AG04450 (cell line): ENCODE results near the gene EEF1E1. TPM values are rescaled to one million over a fixed set of nuclear protein-coding genes. Genes with fewer than 3 reads are reported as not detected.

ENCODE experiments used
- CTCF ChIA-PET: fragments of 300-600, 350-600 bp; formaldehyde crosslinking; extraction: SDS; loops from one replicate; lab custom pipeline; 2022; ENCODE audit warnings: antibody characterized with exemption, inconsistent platforms; lab: Charles Lee
- POLR2A ChIA-PET: fragments of 350-600 bp; formaldehyde crosslinking; extraction: SDS; loops from one replicate; lab custom pipeline; 2021; ENCODE audit warnings: antibody characterized with exemption, inconsistent platforms; lab: Yijun Ruan, JAX
- DNase-seq: peaks from one replicate; pipeline ENCODE4 v3.0.0-alpha.2; 2011; ENCODE audit warnings: low read depth, low spot score
- H3K27ac ChIP-seq: one replicate; pipeline ENCODE4 v1.5.1; 2012; ENCODE audit warnings: low read depth, low read length, control low read depth
- H3K27me3 ChIP-seq: one replicate; pipeline ENCODE4 v1.6.0; 2012; ENCODE audit warnings: low read length; ENCODE audit not compliant: control insufficient read depth, insufficient read depth
- H3K4me3 ChIP-seq: 2 replicates; pipeline ENCODE4 v1.5.1; 2011; ENCODE audit warnings: mild to moderate bottlenecking, low read depth, low read length, control low read depth
- H3K9me3 ChIP-seq: 2 replicates; pipeline ENCODE4 v1.5.1; 2012; ENCODE audit warnings: low read length; ENCODE audit not compliant: control insufficient read depth, insufficient read depth
- polyA plus RNA-seq: library from polyadenylated mRNA; depleted of rRNA; stranded (reverse); fragments of >200 nt; gene quantifications from 2 replicates; pipeline ENCODE4 v1.2.3, GENCODE V29; 2011
- TF ChIP-seq, protein P1 (sequence below): IDR thresholded peaks from 2 replicates; pipeline ENCODE4 v1.5.1; 2011; ENCODE audit warnings: low read depth, low read length, control low read depth, inconsistent platforms

EEF1E1 gene
- polyA plus RNA-seq, 1 experiment, result 65.1 TPM

DNA sequence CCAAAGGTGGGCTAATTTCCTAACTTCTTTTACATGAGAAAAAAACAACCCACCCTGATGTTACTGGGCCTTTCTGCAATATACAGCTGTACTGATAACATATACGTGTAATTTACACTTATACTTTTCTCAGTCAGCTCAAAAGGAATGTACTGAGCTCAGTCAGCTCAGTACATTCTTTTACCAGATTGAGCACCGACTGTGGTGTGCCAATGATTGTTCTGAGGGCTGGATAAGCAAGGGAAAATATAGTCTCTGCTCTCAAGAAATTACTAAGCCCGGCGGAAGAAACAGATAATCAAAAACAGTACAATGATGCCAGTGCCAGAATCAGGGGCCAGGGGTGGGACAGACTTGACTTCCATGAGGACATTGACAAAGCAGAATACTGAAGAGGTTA lies 28.1 kb downstream of the EEF1E1 start:
- ChIA-PET POLR2A (no interaction called here), CTCF (interaction anchor here (0.9 kb wide), 1 partner anchor 10 kb away, joined by 3 read pairs; no protein-coding TSS in a partner anchor)
- H3K9me3 ChIP-seq, result no peaks in the 10 kb centered on the region
- TF ChIP-seq, protein P1, sequence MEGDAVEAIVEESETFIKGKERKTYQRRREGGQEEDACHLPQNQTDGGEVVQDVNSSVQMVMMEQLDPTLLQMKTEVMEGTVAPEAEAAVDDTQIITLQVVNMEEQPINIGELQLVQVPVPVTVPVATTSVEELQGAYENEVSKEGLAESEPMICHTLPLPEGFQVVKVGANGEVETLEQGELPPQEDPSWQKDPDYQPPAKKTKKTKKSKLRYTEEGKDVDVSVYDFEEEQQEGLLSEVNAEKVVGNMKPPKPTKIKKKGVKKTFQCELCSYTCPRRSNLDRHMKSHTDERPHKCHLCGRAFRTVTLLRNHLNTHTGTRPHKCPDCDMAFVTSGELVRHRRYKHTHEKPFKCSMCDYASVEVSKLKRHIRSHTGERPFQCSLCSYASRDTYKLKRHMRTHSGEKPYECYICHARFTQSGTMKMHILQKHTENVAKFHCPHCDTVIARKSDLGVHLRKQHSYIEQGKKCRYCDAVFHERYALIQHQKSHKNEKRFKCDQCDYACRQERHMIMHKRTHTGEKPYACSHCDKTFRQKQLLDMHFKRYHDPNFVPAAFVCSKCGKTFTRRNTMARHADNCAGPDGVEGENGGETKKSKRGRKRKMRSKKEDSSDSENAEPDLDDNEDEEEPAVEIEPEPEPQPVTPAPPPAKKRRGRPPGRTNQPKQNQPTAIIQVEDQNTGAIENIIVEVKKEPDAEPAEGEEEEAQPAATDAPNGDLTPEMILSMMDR, result no peak
- H3K27me3 ChIP-seq, result no peaks in the 10 kb centered on the region
- H3K4me3 ChIP-seq, result no peak overlapping the region
- no peak for DNase-seq
- H3K27ac ChIP-seq, result no peak overlapping the region

DNA sequence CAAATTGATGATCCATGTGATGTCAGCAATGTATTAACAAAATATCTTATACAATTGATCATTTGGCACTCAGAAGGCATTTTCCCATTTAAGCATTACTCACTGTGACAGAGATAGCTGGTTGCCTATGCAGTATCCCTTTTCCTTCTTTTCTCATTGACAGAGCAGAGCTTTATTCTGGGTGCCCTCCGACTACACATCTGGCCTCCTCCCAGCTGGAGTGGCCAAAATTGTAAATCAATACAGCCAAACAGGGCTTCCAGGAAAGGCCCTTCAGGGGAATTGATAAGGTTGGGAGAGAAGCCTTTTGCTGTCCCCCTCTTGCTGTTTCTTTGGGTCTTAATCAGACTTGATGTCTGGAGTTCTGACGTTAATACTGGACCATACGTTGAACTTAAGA lies 28.6 kb downstream of the EEF1E1 start:
- ChIA-PET POLR2A (no interaction called here), CTCF (interaction anchor here (0.9 kb wide), 1 partner anchor 9 kb away, joined by 3 read pairs; no protein-coding TSS in a partner anchor)
- Histone ChIP-seq H3K9me3 (no peaks in the 10 kb centered on the region), H3K27me3 (no peaks in the 10 kb centered on the region), H3K4me3 (no peak overlapping the region), H3K27ac (no peak overlapping the region)
- TF ChIP-seq, protein P1, result no peak
- DNase-seq, result no peak

DNA sequence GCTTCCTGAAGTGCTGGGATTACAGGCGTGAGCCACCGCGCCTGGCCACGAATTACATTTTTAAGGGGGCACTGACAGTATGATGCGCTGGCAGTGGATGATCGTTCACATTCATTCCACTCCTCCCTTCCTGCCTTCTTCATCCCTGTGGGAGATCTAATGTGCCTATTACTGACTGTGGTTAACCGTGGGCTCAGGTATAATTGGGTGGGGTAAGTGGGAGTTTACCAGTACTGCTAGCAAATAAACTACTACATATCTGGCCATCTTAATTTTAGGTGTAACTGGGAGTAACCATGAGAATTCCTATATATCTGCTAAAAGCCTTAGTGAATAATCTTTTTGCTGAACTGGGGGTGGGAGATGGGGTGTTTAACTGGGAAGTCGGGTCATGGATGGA lies 31.6 kb downstream of the EEF1E1 start:
- Histone ChIP-seq H3K27ac (no peak overlapping the region), H3K4me3 (no peak overlapping the region), H3K9me3 (no peaks in the 10 kb centered on the region), H3K27me3 (no peaks in the 10 kb centered on the region)
- POLR2A ChIA-PET, result no interaction called here
- TF ChIP-seq, protein P1, result no peak
- no peak for DNase-seq
- CTCF ChIA-PET, result interaction anchor here (1.4 kb wide), 1 partner anchor 348 kb away, joined by 4 read pairs; no protein-coding TSS in a partner anchor

DNA sequence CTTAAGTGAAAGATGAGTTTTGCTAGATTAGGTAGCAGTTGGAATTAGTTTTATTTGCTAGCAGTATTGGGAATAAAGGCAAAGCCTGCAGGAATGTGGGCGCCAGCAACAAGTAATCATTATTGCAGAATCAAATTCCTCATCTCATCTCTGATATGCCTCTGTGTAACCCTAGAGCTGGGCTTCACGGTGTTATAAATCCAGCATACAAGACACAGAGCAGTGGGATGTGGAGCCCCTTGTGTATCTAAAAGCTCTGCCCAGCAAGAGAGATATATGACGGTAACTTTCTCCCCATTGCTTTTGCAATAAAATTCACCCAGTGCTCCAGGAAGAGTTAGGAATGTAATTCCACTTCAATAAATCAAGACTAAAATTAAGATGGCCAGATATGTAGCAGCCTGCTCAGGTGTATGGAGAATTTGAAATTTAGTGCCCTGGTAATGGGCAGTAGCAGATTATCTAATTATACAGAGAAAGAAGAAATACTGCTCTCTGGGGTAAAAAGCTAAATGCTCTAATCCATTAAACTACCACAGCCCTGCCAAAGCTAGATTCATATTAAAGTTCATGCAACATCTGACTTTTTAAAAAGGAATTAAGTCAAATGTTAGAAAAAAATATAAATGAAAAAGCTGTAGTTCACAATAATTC lies 32.6 kb downstream of the EEF1E1 start:
- ChIA-PET POLR2A (no interaction called here), CTCF (interaction anchor here (1.4 kb wide), 1 partner anchor 347 kb away, joined by 4 read pairs; no protein-coding TSS in a partner anchor)
- no peak overlapping the region for H3K4me3 ChIP-seq
- TF ChIP-seq, protein P1, result no peak
- no peaks in the 10 kb centered on the region for H3K27me3 ChIP-seq
- H3K9me3 ChIP-seq, result no peaks in the 10 kb centered on the region
- H3K27ac ChIP-seq, result no peak overlapping the region
- DNase-seq, result no peak

DNA sequence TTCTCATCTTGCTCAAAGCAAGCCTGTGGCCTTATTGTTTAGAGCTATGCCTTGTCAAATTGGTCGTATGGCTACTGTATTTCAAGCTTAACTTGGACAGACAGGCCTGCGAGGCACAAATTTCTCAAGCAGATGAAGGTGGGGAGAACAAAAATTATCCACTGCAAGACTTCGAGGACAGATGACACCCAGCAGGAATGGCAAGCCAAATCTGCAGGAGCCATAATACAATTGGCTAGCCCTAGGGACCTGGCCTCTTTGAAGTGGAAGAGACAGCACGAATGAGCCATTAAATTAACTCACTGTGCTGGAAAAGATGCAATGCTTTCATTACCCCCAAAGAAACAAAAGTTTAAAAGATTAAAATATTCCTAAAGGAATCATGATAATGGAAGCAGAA lies 33.2 kb downstream of the EEF1E1 start:
- TF ChIP-seq, protein P1, result no peak
- ChIA-PET POLR2A (no interaction called here), CTCF (interaction anchor here (1.6 kb wide), 1 partner anchor 347 kb away, joined by 3 read pairs; no protein-coding TSS in a partner anchor)
- Histone ChIP-seq H3K4me3 (no peak overlapping the region), H3K27ac (no peak overlapping the region), H3K27me3 (no peaks in the 10 kb centered on the region), H3K9me3 (no peaks in the 10 kb centered on the region; the same call in 1 of the 2 replicates)
- no peak for DNase-seq
